GM19043 (cell line): Measurements from ENCODE around the gene FGF12.

Experiments
- ATAC-seq: cut with Tn5 transposase; IDR thresholded peaks from one replicate; pipeline ENCODE4 v1.9.1; 2021; ENCODE audit warnings: low read depth; ENCODE audit not compliant: unreplicated experiment

Gene FGF12

DNA sequence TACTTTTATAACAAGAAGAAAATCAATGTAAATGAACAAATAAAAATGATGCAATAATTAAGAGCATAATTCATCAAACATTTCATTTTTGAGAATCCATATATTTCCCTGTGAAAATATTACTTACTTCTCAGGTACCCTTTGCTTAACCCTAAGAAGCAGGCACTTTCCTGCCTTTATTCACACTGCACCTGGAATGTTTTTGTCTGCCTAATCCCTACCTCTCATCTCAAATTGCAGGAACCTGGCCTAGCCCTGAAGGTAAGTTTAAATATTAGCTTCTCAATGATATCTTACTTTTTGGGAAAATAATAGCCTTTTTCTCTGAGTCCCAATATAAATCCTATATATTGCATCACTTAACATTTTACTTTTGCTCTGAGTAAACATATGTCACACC lies 559.1 kb downstream of the FGF12 start:
- ATAC-seq, result no peak

DNA sequence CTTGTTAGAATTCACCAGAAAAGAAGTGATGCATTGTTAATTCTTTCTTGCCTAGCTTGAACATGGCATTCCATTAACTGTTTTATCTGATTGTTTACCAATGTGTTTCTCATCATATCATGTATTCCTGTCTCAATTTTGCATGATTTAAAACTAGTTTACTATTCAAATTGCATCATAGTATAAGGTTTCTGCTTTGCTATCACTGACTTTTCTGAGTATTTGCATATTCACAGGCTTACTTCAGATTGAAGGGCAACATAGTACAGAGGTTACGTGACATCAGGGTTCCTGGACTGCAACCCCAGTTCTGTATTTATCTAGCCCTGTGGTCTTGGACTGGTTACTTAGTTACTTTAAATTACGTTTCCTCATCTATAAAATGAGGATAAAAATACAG lies 561.8 kb downstream of the FGF12 start:
- ATAC-seq, result no peak

DNA sequence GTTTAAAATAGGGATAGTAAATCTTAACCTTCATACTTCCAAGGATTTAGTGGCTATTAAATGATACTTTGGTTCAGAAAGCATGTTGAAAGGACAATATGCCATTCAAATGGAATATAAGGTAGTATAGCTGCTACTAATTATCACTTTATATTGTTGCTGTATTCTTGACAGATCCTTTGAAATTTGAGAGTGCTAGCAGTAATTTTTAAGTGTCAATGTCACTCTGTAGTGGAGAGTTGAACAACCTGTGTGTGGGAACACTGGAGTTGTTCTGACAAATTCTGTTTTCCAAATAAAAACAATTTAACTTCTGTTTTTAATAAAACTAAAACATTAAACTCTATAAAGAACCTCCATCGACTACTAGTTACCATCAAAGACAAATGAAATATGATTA lies 565.7 kb downstream of the FGF12 start:
- no peak for ATAC-seq

DNA sequence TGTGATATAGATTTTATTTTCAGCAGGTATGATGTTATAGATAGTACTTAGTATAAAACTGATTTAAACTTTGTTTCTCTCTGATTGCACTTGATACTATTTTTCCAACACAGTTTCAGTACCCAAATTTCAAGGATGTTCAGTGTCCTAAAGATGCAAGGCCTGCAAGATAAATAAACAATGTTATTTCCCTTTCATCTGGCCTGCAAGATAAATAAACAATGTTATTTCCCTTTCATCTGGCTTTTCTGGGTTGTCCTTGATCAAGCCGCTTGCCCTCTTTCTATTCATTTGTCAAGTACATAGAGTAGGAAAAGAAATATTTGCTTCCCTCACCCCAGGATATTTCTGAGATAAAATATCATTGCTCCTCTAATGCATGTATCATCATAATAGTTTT lies 571.0 kb downstream of the FGF12 start:
- no peak for ATAC-seq

DNA sequence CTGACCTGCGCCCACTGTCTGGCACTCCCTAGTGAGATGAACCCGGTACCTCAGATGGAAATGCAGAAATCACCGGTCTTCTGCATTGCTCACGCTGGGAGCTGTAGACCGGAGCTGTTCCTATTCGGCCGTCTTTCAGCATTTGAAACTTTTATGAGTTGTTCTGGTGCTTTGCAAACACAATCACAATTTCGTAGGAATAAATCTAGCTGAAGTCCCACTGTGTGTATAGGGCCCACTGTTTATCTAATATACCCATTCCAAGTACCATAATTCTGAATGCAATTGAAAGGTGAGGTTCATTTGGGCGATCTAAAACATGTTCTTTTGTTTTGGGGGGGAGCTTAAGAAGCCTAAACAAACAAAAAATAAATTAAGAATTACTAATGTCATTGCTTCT lies 572.1 kb downstream of the FGF12 start:
- no peak for ATAC-seq

DNA sequence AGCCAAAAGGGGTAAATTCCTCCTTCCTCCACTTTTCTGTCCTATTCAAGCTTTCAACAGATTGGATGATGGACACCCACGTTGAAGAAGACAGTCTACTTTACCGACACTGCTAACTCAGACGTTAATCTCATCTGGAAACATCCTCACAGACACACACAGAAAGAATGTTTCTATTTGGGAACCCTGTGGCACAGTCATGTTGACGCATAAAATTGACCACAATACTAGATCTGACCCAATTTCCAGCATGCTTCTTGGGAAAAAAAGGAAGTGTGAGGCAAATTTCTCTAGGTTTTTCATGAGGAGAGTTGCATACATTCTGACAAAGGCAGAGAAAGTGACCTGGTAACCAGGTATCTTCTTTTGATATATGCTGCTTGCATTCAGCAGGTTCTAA lies 594.1 kb downstream of the FGF12 start:
- no peak for ATAC-seq

DNA sequence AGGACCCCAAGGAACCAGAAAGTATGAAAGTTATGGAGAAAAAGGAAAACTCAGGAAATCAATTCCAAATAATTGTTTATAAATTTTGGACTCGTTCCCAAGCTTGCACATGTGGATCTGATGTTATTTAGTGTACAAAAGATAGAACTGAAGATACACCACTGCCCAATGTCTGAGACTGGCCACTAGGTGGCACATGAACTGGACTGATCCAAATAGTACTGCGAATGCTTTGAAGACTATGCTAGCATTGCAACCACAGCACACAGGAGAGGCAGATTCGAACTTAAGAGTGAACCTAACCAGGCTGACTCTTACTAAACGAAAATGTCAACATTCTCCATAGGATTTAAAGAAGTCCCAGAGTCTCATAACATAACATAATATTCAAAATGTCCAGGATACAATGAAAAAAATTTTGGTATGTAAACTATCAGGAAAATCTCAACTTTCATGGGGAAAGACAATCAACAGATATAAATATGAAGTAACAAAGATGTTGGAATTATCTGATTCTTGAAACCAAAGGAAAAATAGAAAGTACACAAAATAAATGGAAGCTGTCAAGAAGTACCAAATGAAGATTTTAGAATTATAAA lies 596.7 kb downstream of the FGF12 start:
- ATAC-seq, result peak; percentile 38

DNA sequence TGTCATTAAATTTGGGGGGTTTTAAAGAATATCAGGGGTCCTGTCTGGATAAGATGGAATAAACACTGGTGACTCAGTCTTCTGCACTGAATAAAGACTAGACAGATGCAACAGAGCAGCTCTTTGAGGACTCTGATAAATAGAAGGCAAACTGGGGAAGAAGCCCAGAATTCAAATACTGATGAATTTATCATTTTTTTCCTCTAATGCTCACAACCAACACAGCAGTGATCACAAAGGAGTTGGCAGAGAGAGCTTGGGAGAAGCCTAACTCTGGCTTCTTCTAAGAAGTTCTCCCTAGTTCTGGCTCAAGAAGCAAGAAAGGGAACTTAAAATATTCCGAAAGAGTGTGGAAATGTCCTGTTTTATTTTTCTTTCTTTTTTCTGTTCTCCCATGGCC lies 597.8 kb downstream of the FGF12 start:
- no peak for ATAC-seq

DNA sequence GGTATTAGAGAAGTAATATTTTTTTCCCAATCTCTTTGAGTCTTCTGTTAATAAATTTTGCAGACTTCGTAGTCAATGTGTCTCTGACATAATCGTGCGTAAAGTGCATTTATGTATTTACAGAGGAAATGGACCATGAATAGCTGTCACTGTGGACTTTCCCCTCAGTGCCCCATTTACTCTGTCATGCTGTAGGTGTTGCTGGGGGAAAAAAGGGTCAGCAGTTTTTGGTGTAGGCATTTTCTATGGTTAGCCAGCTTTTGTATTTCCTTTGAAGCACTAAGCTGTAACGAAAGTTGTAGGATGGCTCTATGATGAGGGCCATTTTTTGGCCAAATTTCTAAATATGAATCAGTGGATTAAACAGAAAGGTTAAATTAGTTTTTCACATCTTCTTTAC lies 598.4 kb downstream of the FGF12 start:
- ATAC-seq, result peak; percentile 73

DNA sequence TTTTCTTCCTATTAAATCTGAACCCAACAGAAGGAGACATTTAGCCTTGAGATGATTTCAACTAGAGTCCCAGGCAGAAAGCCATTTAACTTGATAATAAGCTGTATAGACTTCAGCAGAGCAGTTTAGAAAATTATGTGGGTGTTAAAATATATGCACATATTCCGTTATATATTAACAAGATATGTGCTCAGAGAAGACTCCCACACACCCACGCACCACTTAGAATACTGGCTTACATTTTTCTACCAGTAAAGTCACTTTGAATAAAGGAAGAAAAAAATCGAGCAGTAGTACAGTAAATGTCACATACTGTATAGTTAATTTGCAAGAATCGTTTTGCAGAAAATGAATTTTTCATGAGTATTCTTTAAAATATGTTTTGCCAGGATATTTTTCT lies 599.3 kb downstream of the FGF12 start:
- ATAC-seq, result no peak

DNA sequence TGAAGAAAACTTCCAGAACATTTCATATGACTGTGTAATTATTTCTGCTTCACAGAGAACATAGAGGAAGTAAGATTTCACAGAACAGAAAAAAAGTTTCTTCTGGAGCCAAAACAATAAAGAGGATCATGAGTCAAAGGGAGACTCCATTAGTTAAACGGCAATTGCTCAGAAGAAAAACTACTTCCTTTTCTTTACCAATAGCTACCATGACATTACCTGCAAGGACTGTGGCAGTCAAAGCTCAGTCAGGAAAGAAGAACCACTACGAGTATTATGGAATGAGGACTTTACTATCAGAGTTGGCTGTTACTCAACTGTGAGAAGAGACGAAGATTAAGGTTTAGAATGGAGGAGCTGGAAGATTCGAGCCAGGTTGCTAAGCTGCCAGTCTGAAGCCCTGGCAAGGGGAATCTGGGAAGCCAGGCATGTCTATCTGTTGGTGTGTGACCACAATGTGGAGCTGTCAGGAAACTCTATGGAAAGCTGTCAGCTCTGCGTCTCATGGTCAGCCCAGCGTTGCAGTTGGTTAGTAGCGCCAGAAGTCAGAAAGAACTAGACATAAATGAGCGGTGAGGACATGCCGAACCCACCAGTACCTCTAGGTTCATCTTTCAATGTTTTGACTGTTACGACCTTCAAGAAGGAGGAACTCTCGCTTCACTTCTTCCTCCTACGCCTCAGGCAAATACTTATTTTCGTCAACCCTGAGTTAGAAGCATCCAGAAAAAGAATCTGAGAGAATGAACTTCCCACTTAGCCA lies 604.3 kb downstream of the FGF12 start:
- peak; percentile 75 for ATAC-seq

DNA sequence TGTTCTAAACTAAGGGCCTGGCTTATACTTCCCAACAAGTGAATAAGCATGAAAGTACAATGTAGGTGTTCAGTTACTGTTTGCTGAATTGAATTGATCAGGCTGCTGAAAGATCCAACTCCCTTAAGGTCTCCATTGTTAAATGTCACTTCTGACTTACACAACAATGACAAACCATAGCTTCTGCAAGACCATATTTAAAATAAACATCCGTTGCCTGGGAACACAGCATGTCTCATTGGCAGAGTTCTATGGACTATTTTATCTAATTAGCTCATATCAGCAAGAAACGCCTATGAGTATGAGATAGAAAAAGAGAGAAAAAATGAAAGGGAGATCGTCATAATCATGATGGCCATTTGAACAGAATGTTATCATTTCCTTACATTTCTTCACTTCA lies 605.4 kb downstream of the FGF12 start:
- no peak for ATAC-seq

DNA sequence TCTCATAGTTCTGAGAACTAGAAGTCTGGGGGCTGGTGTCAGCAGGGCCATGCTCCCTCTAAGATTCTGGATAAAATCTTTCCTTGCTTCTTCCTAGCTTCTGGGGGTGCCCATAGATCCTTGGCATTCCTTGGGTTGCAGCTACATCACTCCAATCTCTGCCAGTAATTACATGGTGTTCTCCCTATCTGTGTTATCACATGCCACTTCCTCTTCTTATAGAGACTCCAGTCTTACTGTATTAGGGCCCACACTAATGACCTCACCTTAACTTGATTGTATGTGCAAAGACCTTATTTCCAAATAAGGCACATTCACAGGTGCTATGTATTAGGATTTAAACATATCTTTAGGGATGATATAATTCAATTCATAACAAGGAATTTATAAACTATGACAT lies 618.5 kb downstream of the FGF12 start:
- ATAC-seq, result no peak

DNA sequence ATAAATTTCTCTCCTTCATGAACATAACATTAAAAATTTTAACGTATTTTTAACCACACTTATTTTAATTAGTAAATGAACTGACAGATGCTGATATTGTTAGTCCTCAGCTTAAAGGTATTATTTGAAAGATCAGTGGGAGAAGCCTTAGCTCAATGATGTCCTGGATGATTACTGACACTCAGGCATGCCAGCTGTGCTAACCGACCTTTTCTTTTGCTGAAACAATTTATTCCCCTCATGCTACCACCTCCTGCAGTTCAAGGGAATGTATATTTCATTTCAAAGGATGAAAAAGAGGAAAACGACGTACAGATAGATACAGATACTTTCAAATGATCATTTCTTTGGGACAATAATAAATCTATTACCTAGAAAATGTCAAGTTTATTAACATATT lies 620.8 kb downstream of the FGF12 start:
- ATAC-seq, result no peak

DNA sequence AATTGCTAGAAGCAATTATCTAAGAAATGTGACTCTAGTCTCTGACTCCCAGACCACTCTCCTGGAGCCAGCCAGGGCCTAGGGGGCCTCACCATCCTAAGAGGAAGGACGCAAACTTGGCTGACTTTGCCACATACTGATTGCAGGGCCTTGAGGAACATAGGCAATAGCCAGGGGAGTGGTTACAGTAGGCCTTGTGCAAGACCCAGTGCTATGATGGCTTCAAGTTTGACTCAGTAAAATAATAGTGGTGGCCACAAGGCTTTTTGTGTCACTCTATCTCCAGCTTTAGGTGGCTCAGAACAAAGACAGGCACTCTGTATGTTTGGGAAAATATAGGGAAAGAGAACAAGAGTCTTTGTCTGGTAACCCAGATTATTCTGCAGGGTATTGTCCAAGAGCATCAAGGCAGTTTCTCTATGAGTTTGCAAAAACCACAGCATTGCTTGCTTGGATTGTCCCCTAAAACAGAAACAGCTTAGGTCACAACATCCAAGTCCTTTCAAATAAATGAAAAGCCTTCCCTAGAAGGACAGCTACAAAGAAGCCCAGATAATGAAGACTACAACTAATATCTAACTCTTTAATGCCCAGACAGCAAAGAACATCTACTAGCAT lies 634.8 kb downstream of the FGF12 start:
- ATAC-seq, result no peak

DNA sequence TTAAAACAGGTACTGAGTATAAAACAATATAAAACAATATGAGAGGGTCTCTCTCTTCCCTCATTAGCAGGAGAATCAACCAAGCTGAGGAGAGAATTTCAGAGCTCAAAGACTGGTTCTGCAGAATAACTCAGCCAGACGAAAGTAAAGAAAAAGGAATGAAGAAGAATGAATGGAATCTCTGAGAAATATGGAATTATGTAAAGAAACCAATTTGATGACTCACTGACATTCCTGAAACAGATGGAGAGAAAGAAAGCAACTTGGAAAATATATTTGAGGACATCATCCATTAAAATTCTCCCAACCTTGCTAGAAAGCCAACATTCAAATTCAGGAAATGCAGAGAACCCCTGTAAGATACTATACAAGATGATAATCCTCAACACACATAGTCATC lies 635.5 kb downstream of the FGF12 start:
- ATAC-seq, result no peak

DNA sequence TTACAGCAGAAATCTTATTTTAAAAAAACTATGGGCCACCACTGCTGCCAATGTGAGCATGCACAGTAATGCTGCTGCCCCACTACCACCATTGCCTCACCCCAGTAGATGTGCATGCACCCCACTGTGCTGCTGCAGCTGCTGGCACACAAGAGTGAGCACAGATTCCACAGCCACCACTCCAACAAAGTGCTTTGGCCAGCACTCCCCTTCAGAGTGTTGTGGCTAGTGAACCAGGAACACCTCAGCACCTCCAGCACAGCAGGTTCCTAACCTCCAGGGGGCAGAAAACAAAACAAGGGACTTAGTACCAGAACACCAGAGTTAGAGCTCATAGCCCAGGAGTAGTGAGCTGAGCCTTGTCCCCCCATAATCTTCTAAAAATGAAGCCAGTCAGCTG lies 636.8 kb downstream of the FGF12 start:
- ATAC-seq, result peak; percentile 68
